HepG2 (cell line): Measurements from ENCODE around the gene NOL12. TPM values are rescaled to one million over a fixed set of nuclear protein-coding genes. Genes with fewer than 3 reads are reported as not detected.

Experiments used
- ARHGAP35 ChIP-seq: sonication (generic); formaldehyde crosslinking; IDR thresholded peaks from 2 replicates; pipeline ENCODE4 v1.9.0; 2022; ENCODE audit warnings: mild to moderate bottlenecking, inconsistent platforms, moderate library complexity, missing genetic modification reagents, borderline replicate concordance
- KDM6A ChIP-seq: IDR thresholded peaks from 2 replicates; pipeline ENCODE4 v1.6.1; 2016; ENCODE audit warnings: low read depth
- NCOA2 ChIP-seq: sonication (generic); formaldehyde crosslinking; IDR thresholded peaks from 2 replicates; pipeline ENCODE4 v1.8.0; 2022; ENCODE audit warnings: inconsistent platforms
- PATZ1 ChIP-seq: sonication (generic); formaldehyde crosslinking; IDR thresholded peaks from 2 replicates; pipeline ENCODE4 v1.4.0; 2020; ENCODE audit warnings: missing genetic modification reagents
- POGK ChIP-seq: sonication (generic); formaldehyde crosslinking; conservative IDR thresholded peaks from 2 replicates; pipeline ENCODE4 v1.8.0; 2022; ENCODE audit warnings: mild to moderate bottlenecking, moderate library complexity, missing genetic modification reagents
- SMAD3 ChIP-seq: sonication (generic); formaldehyde crosslinking; IDR thresholded peaks from 2 replicates; pipeline ENCODE4 v1.4.0; 2020; ENCODE audit warnings: missing genetic modification reagents
- SP140L ChIP-seq: sonication (generic); formaldehyde crosslinking; IDR thresholded peaks from 2 replicates; pipeline ENCODE4 v1.4.0; 2020; ENCODE audit warnings: missing genetic modification reagents, borderline replicate concordance
- SRSF9 ChIP-seq: fragments of 200-400 bp; formaldehyde crosslinking; IDR thresholded peaks from 2 replicates; pipeline ENCODE4 v1.6.1; 2018; ENCODE audit warnings: borderline replicate concordance, mild to moderate bottlenecking, low read depth, low read length; ENCODE audit not compliant: insufficient read depth, poor library complexity, severe bottlenecking
- TFDP1 ChIP-seq: IDR thresholded peaks from 2 replicates; pipeline ENCODE4 v1.6.1; 2016; ENCODE audit warnings: missing compliant biosample characterization, missing genetic modification reagents, borderline replicate concordance
- TIGD3 ChIP-seq: sonication (generic); formaldehyde crosslinking; IDR thresholded peaks from 2 replicates; pipeline ENCODE4 v1.5.1; 2020; ENCODE audit warnings: mild to moderate bottlenecking, missing genetic modification reagents, borderline replicate concordance
- ZBTB21 ChIP-seq: sonication (generic); formaldehyde crosslinking; IDR thresholded peaks from 2 replicates; pipeline ENCODE4 v1.4.0; 2020; ENCODE audit warnings: missing genetic modification reagents
- ZEB1 ChIP-seq: IDR thresholded peaks from 2 replicates; pipeline ENCODE4 v1.6.1; 2012; ENCODE audit warnings: mild to moderate bottlenecking, low read depth, inconsistent platforms; ENCODE audit not compliant: insufficient replicate concordance
- ZNF207 ChIP-seq: fragments of 450-650 bp; IDR thresholded peaks from 2 replicates; pipeline ENCODE4 v1.6.1; 2016; ENCODE audit warnings: antibody characterized with exemption, borderline replicate concordance
- ZNF230 ChIP-seq: sonication (generic); formaldehyde crosslinking; IDR thresholded peaks from 2 replicates; pipeline ENCODE4 v1.4.0; 2020; ENCODE audit warnings: mild to moderate bottlenecking, missing genetic modification reagents
- ZNF331 ChIP-seq: sonication (generic); formaldehyde crosslinking; IDR thresholded peaks from 2 replicates; pipeline ENCODE4 v1.4.0; 2020; ENCODE audit warnings: missing genetic modification reagents
- ZNF451 ChIP-seq: sonication (generic); formaldehyde crosslinking; IDR thresholded peaks from 2 replicates; pipeline ENCODE4 v1.5.0; 2020; ENCODE audit warnings: mild to moderate bottlenecking, missing genetic modification reagents
- ZNF546 ChIP-seq: sonication (generic); formaldehyde crosslinking; conservative IDR thresholded peaks from 2 replicates; pipeline ENCODE4 v1.8.1; 2023; ENCODE audit warnings: mild to moderate bottlenecking, missing genetic modification reagents
- ZNF652 ChIP-seq: IDR thresholded peaks from 2 replicates; pipeline ENCODE4 v1.6.1; 2016; ENCODE audit warnings: low read depth, borderline replicate concordance
- ZSCAN25 ChIP-seq: sonication (generic); formaldehyde crosslinking; IDR thresholded peaks from 2 replicates; pipeline ENCODE4 v1.8.0; 2022; ENCODE audit warnings: mild to moderate bottlenecking, missing genetic modification reagents
- polyA plus RNA-seq, 8 experiments: library from polyadenylated mRNA; depleted of rRNA in 3 of 8; stranded (reverse) in 7 of 8; unstranded in 1 of 8; fragments of >200 nt; fragmentation: Illumina TruSeq in 4 of 8; extraction: Trizol in 4 of 8; gene quantifications; 2 replicates each; pipeline versions ENCODE4 v1.2.1 to v1.2.3, GENCODE V29; 2011 to 2016; ENCODE audit warnings: low read depth in 4 of 8, missing spikeins in 1 of 8, mixed read lengths in 1 of 8; ENCODE audit not compliant: insufficient read depth in 1 of 8
- total RNA-seq, 5 experiments: library from RNA; depleted of rRNA; stranded (reverse); fragments of >200 nt; fragmentation: Illumina TruSeq; extraction: Trizol; gene quantifications; 2 replicates each; pipeline ENCODE4 v1.2.3, GENCODE V29; 2016; ENCODE audit warnings: low read depth in 1 of 5
- TF ChIP-seq, protein P1 (sequence below), 2 experiments: sonication (generic) in 1 of 2; formaldehyde crosslinking in 1 of 2; IDR thresholded peaks; 2 replicates each; pipeline versions ENCODE4 v1.4.0 to v1.6.1; 2018 to 2020; ENCODE audit warnings: missing genetic modification reagents in 2 of 2, borderline replicate concordance in 1 of 2, low read depth in 1 of 2, mild to moderate bottlenecking in 1 of 2, missing biosample characterization in 1 of 2

Gene NOL12
- total and polyA plus RNA-seq, 2 of the 13 experiments (the other 11 are each of a cell fraction or from before 2014, with no cell fraction given): 14.3 to 31.4 TPM

DNA sequence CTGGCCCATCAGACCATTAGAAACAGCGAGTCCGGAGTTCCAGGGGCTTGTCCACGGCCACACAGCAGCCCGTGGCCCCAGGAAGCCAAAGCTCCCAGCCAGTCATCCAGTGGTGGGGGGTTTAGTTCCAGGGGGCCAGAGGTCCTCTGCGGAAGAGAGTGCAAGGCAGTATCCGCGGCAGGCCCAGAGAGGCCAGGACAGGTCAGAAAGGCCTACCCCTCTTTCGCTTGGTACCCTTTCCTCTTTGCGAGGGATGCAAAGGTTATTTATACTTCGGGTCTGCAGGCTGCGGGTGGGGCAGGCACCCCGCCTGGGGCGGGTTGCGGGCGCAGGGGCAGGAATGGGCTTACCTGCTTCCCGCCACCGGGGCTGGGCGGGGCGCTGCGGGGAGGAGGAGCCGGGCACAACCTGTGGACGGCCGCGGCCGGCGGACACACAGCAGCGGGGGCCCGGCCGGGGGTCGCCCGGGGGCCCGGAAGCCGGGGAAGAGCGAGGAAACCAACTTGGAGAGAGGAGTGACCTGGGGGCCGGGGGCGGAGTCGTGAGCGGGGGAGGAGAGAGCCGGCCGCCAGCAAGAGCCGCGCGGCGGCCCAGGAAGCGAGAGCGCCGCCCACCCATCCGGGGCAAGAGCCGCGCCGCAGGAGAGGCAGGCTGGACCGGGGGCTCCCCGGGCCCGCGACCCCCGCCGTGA, 46.9 kb upstream of the NOL12 start, which contains the start of gene SH3BP1 (continued):
- TF ChIP-seq ZNF546 (no peak), TIGD3 (CRISPR knock-in tag) (no peak), ZNF331 (CRISPR knock-in tag) (no peak), ZEB1 (peak; percentile 53), ZNF451 (CRISPR knock-in tag) (0 out of 2 replicates have a peak, but pooled peaks have one; percentile 41), ZNF207 (no peak), ZSCAN25 (CRISPR knock-in tag) (0 out of 2 replicates have a peak, but pooled peaks have one; percentile 13), ZBTB21 (CRISPR knock-in tag) (no peak), SMAD3 (CRISPR knock-in tag) (no peak), ARHGAP35 (CRISPR knock-in tag) (no peak), ZNF652 (CRISPR knock-in tag) (no peak), TFDP1 (CRISPR knock-in tag) (peak; percentile 64; the same call in 1 of the 2 replicates), PATZ1 (CRISPR knock-in tag) (peak; percentile 91), SP140L (no peak), POGK (CRISPR knock-in tag) (no peak), SRSF9 (no peak), ZNF230 (CRISPR knock-in tag) (no peak), NCOA2 (CRISPR knock-in tag) (no peak), KDM6A (CRISPR knock-in tag) (no peak)
- TF ChIP-seq, protein P1, sequence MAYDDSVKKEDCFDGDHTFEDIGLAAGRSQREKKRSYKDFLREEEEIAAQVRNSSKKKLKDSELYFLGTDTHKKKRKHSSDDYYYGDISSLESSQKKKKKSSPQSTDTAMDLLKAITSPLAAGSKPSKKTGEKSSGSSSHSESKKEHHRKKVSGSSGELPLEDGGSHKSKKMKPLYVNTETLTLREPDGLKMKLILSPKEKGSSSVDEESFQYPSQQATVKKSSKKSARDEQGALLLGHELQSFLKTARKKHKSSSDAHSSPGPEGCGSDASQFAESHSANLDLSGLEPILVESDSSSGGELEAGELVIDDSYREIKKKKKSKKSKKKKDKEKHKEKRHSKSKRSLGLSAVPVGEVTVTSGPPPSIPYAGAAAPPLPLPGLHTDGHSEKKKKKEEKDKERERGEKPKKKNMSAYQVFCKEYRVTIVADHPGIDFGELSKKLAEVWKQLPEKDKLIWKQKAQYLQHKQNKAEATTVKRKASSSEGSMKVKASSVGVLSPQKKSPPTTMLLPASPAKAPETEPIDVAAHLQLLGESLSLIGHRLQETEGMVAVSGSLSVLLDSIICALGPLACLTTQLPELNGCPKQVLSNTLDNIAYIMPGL (CRISPR knock-in tag; IDR thresholded peaks at IDR 0.05; ENCODE audit: borderline replicate concordance in 1 of 2, low read depth in 1 of 2): peak in 1 of 2 experiments; percentile 50; a peak in 2 of 4 replicates
